Measurements from ENCODE around the gene NLGN1.

DNA sequence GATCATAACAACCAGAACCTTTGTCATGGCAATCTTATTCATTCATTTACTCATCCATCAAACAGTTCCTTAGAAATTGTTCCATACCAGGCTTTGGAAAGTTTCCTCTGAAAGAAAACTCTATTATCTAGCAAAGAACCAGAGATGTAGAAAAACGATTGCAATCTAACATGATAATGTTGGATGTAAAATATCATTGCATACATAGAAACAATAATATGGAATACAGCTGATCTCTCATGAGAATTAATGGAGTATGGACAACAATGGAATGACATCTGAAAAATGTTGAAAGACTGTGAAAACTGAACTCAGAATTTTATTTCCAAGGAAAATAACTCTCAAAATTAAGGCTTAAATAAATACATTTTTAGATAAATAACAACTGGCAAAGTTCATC is 665.4 kb downstream of the NLGN1 start:
- TF ChIP-seq, protein P1, sequence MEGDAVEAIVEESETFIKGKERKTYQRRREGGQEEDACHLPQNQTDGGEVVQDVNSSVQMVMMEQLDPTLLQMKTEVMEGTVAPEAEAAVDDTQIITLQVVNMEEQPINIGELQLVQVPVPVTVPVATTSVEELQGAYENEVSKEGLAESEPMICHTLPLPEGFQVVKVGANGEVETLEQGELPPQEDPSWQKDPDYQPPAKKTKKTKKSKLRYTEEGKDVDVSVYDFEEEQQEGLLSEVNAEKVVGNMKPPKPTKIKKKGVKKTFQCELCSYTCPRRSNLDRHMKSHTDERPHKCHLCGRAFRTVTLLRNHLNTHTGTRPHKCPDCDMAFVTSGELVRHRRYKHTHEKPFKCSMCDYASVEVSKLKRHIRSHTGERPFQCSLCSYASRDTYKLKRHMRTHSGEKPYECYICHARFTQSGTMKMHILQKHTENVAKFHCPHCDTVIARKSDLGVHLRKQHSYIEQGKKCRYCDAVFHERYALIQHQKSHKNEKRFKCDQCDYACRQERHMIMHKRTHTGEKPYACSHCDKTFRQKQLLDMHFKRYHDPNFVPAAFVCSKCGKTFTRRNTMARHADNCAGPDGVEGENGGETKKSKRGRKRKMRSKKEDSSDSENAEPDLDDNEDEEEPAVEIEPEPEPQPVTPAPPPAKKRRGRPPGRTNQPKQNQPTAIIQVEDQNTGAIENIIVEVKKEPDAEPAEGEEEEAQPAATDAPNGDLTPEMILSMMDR (IDR thresholded peaks at IDR 0.05 in 2 of 3, conservative IDR thresholded peaks at IDR 0.05 in 1 of 3; ENCODE audit: borderline replicate concordance in 1 of 3, insufficient read depth in 1 of 3, low read depth in 2 of 3, low read length in 2 of 3): no peak
- TF ChIP-seq EZH2 (IDR thresholded peaks at IDR 0.05): no peak
- no peak for TF ChIP-seq POLR2AphosphoS5 (IDR thresholded peaks at IDR 0.05; ENCODE audit: low read depth, low read length)
- no peak for TF ChIP-seq SP1 (IDR thresholded peaks at IDR 0.05; ENCODE audit: low read depth)
- TF ChIP-seq EZH2phosphoT487 (IDR thresholded peaks at IDR 0.05; ENCODE audit: borderline replicate concordance): no peak
- TF ChIP-seq, protein P2, sequence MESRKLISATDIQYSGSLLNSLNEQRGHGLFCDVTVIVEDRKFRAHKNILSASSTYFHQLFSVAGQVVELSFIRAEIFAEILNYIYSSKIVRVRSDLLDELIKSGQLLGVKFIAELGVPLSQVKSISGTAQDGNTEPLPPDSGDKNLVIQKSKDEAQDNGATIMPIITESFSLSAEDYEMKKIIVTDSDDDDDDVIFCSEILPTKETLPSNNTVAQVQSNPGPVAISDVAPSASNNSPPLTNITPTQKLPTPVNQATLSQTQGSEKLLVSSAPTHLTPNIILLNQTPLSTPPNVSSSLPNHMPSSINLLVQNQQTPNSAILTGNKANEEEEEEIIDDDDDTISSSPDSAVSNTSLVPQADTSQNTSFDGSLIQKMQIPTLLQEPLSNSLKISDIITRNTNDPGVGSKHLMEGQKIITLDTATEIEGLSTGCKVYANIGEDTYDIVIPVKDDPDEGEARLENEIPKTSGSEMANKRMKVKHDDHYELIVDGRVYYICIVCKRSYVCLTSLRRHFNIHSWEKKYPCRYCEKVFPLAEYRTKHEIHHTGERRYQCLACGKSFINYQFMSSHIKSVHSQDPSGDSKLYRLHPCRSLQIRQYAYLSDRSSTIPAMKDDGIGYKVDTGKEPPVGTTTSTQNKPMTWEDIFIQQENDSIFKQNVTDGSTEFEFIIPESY (IDR thresholded peaks at IDR 0.05; ENCODE audit: extremely low read depth, insufficient replicate concordance, low read length): no peak
- TF ChIP-seq SIN3A (IDR thresholded peaks at IDR 0.05; ENCODE audit: low read depth): no peak
- TF ChIP-seq YY1 (IDR thresholded peaks at IDR 0.05; ENCODE audit: extremely low read depth, insufficient replicate concordance, low read depth, low read length): no peak
- TF ChIP-seq POLR2A (IDR thresholded peaks at IDR 0.05; ENCODE audit: borderline replicate concordance, extremely low read depth, insufficient read depth, insufficient read length): no peak
- TF ChIP-seq ZNF274 (IDR thresholded peaks at IDR 0.05; ENCODE audit: low read depth, low read length): no peak
